ENCODE data around the gene FGF8. TPM values are rescaled to one million over a fixed set of nuclear protein-coding genes. Genes with fewer than 3 reads are reported as not detected.

Gene FGF8
- total RNA-seq, 2 donors from 2014 or later: 0.43 to 0.49 TPM

DNA sequence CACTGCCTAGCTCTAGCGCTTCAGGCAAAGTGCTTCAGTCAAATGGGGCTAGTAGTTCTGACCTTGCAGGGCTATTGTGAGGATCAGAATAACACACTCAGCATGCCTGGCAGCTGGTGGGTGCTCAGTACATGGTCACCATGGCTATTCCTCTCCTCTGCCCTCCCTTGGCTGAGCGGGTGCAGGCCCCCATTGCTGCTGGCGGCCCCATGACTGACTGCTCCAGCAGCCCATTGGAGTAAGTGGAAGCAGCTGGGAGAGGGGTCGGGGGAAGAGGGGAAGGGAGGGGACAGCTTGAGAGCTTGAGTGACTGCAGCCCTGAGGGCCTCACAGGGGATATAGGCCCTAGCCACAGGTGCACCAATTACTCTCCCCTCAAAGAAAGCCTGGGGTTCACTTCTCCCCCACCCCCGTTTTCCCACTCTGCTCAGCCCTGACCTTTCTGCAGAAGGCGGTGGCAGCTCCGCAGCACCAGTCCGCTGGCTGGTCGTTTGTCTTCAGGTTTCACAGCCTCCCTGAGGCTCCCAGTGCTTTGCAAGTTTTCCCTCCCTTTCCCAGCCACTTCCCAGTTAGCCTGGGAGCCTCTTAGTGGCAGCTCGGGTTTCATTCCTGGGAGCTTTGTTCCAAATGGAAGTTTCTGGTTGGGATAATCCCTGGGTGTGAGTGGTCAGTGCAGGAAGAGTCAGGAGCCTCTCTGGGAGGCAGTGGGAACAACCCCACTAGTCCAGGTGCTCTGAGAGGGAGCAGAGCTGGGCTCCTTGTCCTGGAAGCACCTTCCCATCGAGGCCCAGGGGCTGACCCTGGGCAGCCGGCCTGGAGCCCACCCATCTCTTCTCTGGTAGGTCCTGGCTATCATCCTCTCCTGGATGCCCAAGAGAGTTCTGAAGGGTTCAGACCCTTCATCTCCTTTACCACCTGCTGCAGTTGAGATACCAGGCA, 16.3 kb downstream of the FGF8 start:
- Mint-ChIP-seq H3K9me3 (no peaks in the 10 kb centered on the region), H3K4me1 (ENCODE audit: low read depth) (no peaks in the 10 kb centered on the region), H3K27ac (no peak overlapping the region), H3K4me3 (no peak overlapping the region), H3K36me3 (ENCODE audit: insufficient read depth in 2 of 2) (no peaks in the 10 kb centered on the region), H3K27me3 (ENCODE audit: low read depth) (peaks cover 18% of the 10 kb centered on the region)
- DNase-seq (no peak), ATAC-seq (replicated peaks in 1 of 2) (no peak)

- H3K27me3 Mint-ChIP-seq (ENCODE audit: low read depth): peaks cover 18% of the 10 kb centered on the region
- ATAC-seq (replicated peaks in 1 of 2): no peak
- no peak overlapping the region for H3K4me3 Mint-ChIP-seq
- H3K9me3 Mint-ChIP-seq: no peaks in the 10 kb centered on the region
- no peaks in the 10 kb centered on the region for H3K36me3 Mint-ChIP-seq (ENCODE audit: insufficient read depth in 2 of 2)
- no peak for DNase-seq
- H3K27ac Mint-ChIP-seq: no peak overlapping the region
- no peaks in the 10 kb centered on the region for H3K4me1 Mint-ChIP-seq (ENCODE audit: low read depth)
Measured at GRCh38 chr10:101758858-101759257, 17.1 kb downstream of the FGF8 start.

- no peak for DNase-seq
- Mint-ChIP-seq H3K27me3 (ENCODE audit: low read depth) (peaks cover 28% of the 10 kb centered on the region), H3K27ac (no peak overlapping the region), H3K9me3 (no peaks in the 10 kb centered on the region), H3K4me1 (ENCODE audit: low read depth) (no peaks in the 10 kb centered on the region), H3K36me3 (ENCODE audit: insufficient read depth in 2 of 2) (no peaks in the 10 kb centered on the region), H3K4me3 (no peak overlapping the region)
- ATAC-seq (replicated peaks in 1 of 2): no peak
Measured at GRCh38 chr10:101752241-101752640, 23.7 kb downstream of the FGF8 start.

GRCh38 chr10:101749047-101750016, 26.6 kb downstream of the FGF8 start:
- ATAC-seq (replicated peaks in 1 of 2) (no peak), DNase-seq (no peak)
- no peaks in the 10 kb centered on the region for H3K36me3 Mint-ChIP-seq (ENCODE audit: insufficient read depth in 2 of 2)
- no peaks in the 10 kb centered on the region for H3K9me3 Mint-ChIP-seq
- H3K4me3 Mint-ChIP-seq: no peak overlapping the region
- H3K4me1 Mint-ChIP-seq (ENCODE audit: low read depth): no peaks in the 10 kb centered on the region
- peaks cover 24% of the 10 kb centered on the region for H3K27me3 Mint-ChIP-seq (ENCODE audit: low read depth)
- H3K27ac Mint-ChIP-seq: no peak overlapping the region

DNA sequence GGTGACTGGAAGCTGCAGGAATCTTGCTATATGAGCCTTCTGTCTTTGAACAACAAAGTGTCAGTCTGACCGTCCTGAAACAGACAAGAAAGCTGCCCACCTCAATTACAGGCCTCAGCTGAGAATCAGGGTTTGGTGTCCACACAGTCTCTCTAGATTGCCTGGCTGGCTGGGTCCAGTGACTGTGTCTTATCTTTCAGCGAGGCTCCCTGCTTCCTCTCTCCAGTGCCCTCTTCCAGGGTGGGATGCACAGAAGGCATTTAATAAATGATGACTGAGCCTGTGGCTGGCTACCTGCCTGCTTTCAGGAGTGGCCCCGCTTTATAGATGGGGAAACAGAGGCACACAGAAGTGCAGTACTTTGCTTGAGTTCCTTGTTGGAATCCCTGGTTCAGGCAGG, 27.4 kb downstream of the FGF8 start:
- ATAC-seq (replicated peaks in 1 of 2) (no peak), DNase-seq (no peak)
- Mint-ChIP-seq H3K4me1 (ENCODE audit: low read depth) (no peaks in the 10 kb centered on the region), H3K27ac (no peak overlapping the region), H3K36me3 (ENCODE audit: insufficient read depth in 2 of 2) (no peaks in the 10 kb centered on the region), H3K27me3 (ENCODE audit: low read depth) (peaks cover 22% of the 10 kb centered on the region), H3K9me3 (no peaks in the 10 kb centered on the region), H3K4me3 (no peak overlapping the region)

- Mint-ChIP-seq H3K36me3 (ENCODE audit: insufficient read depth in 2 of 2) (no peaks in the 10 kb centered on the region), H3K4me1 (ENCODE audit: low read depth) (no peaks in the 10 kb centered on the region), H3K9me3 (no peaks in the 10 kb centered on the region), H3K27me3 (ENCODE audit: low read depth) (peaks cover 22% of the 10 kb centered on the region), H3K27ac (no peak overlapping the region), H3K4me3 (no peak overlapping the region)
- ATAC-seq (replicated peaks in 1 of 2) (no peak), DNase-seq (no peak)
Measured at GRCh38 chr10:101745074-101745696, 30.7 kb downstream of the FGF8 start.

- Mint-ChIP-seq H3K36me3 (ENCODE audit: insufficient read depth in 2 of 2) (no peaks in the 10 kb centered on the region), H3K4me3 (no peak overlapping the region), H3K27ac (no peak overlapping the region), H3K27me3 (ENCODE audit: low read depth) (peaks cover 29% of the 10 kb centered on the region), H3K4me1 (ENCODE audit: low read depth) (no peaks in the 10 kb centered on the region), H3K9me3 (no peaks in the 10 kb centered on the region)
- DNase-seq: no peak
- ATAC-seq (replicated peaks in 1 of 2): no peak
Measured at GRCh38 chr10:101744267-101744666, 31.6 kb downstream of the FGF8 start.

GRCh38 chr10:101741938-101742337, 34.0 kb downstream of the FGF8 start:
- H3K4me1 Mint-ChIP-seq (ENCODE audit: low read depth): no peaks in the 10 kb centered on the region

GRCh38 chr10:101736666-101737065, 39.2 kb downstream of the FGF8 start:
- ATAC-seq (replicated peaks in 1 of 2): no peak
- no peaks in the 10 kb centered on the region for H3K9me3 Mint-ChIP-seq

More at GRCh38 chr10:101741938-101742337, 34.0 kb downstream of the FGF8 start:
- Mint-ChIP-seq H3K27me3 (ENCODE audit: low read depth) (peaks cover 29% of the 10 kb centered on the region), H3K4me3 (no peak overlapping the region), H3K27ac (no peak overlapping the region), H3K36me3 (ENCODE audit: insufficient read depth in 2 of 2) (no peaks in the 10 kb centered on the region), H3K9me3 (no peaks in the 10 kb centered on the region)
- DNase-seq: no peak
- ATAC-seq (replicated peaks in 1 of 2): no peak

GRCh38 chr10:101732096-101732495, 43.8 kb downstream of the FGF8 start:
- H3K4me3 Mint-ChIP-seq: no peak overlapping the region
- peaks cover 19% of the 10 kb centered on the region for H3K27me3 Mint-ChIP-seq (ENCODE audit: low read depth)
- ATAC-seq (replicated peaks in 1 of 2): no peak
- no peaks in the 10 kb centered on the region for H3K9me3 Mint-ChIP-seq
- no peaks in the 10 kb centered on the region for H3K36me3 Mint-ChIP-seq (ENCODE audit: insufficient read depth in 2 of 2)
- no peaks in the 10 kb centered on the region for H3K4me1 Mint-ChIP-seq (ENCODE audit: low read depth)
- H3K27ac Mint-ChIP-seq: no peak overlapping the region
- DNase-seq: no peak

More at GRCh38 chr10:101736666-101737065, 39.2 kb downstream of the FGF8 start:
- peaks cover 34% of the 10 kb centered on the region for H3K27me3 Mint-ChIP-seq (ENCODE audit: low read depth)
- no peak overlapping the region for H3K4me3 Mint-ChIP-seq
- DNase-seq: no peak
- H3K27ac Mint-ChIP-seq: no peak overlapping the region
- no peaks in the 10 kb centered on the region for H3K36me3 Mint-ChIP-seq (ENCODE audit: insufficient read depth in 2 of 2)
- H3K4me1 Mint-ChIP-seq (ENCODE audit: low read depth): no peaks in the 10 kb centered on the region

GRCh38 chr10:101726115-101726387, 49.9 kb downstream of the FGF8 start:
- DNase-seq (no peak), ATAC-seq (replicated peaks in 1 of 2) (no peak)
- peaks cover 31% of the 10 kb centered on the region for H3K27me3 Mint-ChIP-seq (ENCODE audit: low read depth)
- H3K4me3 Mint-ChIP-seq: no peak overlapping the region
- no peaks in the 10 kb centered on the region for H3K36me3 Mint-ChIP-seq (ENCODE audit: insufficient read depth in 2 of 2)
- H3K27ac Mint-ChIP-seq: no peak overlapping the region
- peaks cover 20% of the 10 kb centered on the region for H3K4me1 Mint-ChIP-seq (ENCODE audit: low read depth)
- no peaks in the 10 kb centered on the region for H3K9me3 Mint-ChIP-seq

DNA sequence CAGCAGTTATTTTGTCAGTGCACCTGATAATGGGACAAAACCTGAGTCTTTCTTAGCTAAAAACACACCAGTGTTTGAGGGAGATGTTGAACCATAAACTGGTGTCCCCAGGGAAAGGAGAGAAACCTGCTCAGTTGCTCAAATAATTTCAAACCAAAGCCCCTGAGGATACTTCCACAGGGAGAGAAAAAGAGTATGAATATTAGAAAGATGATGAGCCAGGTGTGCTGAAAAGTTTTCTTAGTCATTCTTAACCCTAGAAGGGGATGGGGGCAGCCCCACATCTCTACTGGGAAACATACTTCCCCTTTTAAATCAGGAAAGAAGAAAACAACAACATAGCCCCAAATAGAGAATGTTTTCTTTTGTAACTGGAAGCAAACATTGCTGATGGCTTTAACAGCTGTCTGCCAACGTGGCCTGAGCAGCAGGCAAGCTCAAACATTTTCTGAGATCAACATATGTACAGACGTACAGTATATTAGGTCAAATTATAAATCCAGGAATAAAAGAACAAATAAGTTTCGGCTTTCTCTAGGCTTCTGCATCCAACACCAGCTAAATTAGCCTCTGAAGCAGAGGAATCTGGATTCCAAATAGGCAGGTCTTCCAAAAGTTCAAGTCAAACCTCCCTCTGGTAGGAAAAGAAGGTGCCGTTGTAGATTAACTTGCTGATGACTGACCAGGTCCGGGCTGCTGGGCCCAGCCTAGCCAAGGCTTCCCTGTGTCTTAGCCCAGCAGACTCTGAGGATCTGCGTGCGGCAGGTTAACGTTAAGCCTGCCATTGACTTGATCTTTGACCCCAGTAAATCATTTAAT, 50.4 kb downstream of the FGF8 start:
- H3K27ac Mint-ChIP-seq: no peak overlapping the region

More for the DNA sequence above, 50.4 kb downstream of the FGF8 start:
- Mint-ChIP-seq H3K4me3 (no peak overlapping the region), H3K36me3 (ENCODE audit: insufficient read depth in 2 of 2) (no peaks in the 10 kb centered on the region), H3K4me1 (ENCODE audit: low read depth) (peaks cover 20% of the 10 kb centered on the region), H3K9me3 (no peaks in the 10 kb centered on the region), H3K27me3 (ENCODE audit: low read depth) (peaks cover 31% of the 10 kb centered on the region)
- no peak for DNase-seq
- ATAC-seq (replicated peaks in 1 of 2): no peak

All from activated T-cell treated with anti-CD3 and anti-CD28 coated beads, Interleukin-2, amount 50 U/mL, for 72 hours (primary cell).